ENCODE results near the gene ADAMTSL1. TPM values are rescaled to one million over a fixed set of nuclear protein-coding genes. Genes with fewer than 3 reads are reported as not detected.

ADAMTSL1 gene
- total RNA-seq, 1 donor from 2014 or later: not detected

GRCh38 chr9:18531136-18532065, 57.4 kb downstream of the ADAMTSL1 start:
- no peaks in the 10 kb centered on the region for H3K4me1 Mint-ChIP-seq (ENCODE audit: low read depth)
- peaks cover 26% of the 10 kb centered on the region for H3K9me3 Mint-ChIP-seq
- DNase-seq (ENCODE audit: low spot score): no peak
- intact Hi-C loops (cut with micrococcal nuclease): no loop called here
- H3K36me3 Mint-ChIP-seq (ENCODE audit: low read depth): no peaks in the 10 kb centered on the region
- no peak overlapping the region for H3K4me3 Mint-ChIP-seq
- no peaks in the 10 kb centered on the region for H3K27me3 Mint-ChIP-seq (ENCODE audit: insufficient read depth)
- no peak overlapping the region for H3K27ac Mint-ChIP-seq

DNA sequence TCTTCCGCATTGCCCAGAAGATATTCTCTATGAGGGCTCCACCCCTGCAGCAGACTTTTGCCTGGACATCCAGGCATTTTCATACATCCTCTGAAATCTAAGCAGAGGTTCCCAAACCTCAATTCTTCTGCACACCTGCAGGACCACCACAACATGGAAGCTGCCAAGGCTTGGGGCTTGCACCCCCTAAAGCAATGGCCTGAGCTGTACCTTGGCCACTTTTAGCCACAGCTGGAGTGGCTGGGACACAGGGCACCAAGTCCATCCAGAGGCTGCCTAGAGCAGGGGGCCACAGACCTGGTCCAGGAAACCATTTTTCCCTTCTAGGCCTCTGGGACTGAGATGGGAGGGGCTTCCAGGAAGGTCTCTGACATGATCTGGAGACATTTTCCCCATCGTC, 60.7 kb downstream of the ADAMTSL1 start:
- DNase-seq (ENCODE audit: low spot score): no peak
- Mint-ChIP-seq H3K36me3 (ENCODE audit: low read depth) (no peaks in the 10 kb centered on the region), H3K4me1 (ENCODE audit: low read depth) (no peaks in the 10 kb centered on the region), H3K4me3 (no peak overlapping the region), H3K27me3 (ENCODE audit: insufficient read depth) (no peaks in the 10 kb centered on the region), H3K9me3 (peaks cover 31% of the 10 kb centered on the region), H3K27ac (no peak overlapping the region)
- intact Hi-C loops (cut with micrococcal nuclease): no loop called here

DNA sequence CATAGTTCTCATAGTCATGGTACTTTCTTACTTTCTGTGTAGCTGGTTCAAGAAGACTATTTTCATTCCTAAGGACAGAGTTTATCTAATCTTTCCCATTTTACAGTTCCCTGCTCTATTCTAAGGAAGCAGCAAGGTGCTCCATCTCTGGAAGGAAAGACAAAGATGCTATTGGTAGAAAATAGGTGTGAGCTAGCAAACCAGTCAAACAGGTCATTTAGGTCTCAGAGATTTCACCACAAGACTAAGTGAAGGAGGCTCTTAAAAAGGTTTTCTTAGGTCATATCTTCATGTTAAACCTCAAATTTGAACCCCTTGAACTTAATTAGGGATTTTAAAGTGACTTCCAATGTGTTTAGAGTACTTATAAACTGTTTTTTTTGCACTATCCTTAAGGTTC, 62.6 kb downstream of the ADAMTSL1 start:
- no peak for DNase-seq (ENCODE audit: low spot score)
- Mint-ChIP-seq H3K4me3 (no peak overlapping the region), H3K27ac (no peak overlapping the region), H3K9me3 (peaks cover 31% of the 10 kb centered on the region), H3K4me1 (ENCODE audit: low read depth) (no peaks in the 10 kb centered on the region), H3K27me3 (ENCODE audit: insufficient read depth) (no peaks in the 10 kb centered on the region), H3K36me3 (ENCODE audit: low read depth) (no peaks in the 10 kb centered on the region)
- intact Hi-C loops (cut with micrococcal nuclease): no loop called here

DNA sequence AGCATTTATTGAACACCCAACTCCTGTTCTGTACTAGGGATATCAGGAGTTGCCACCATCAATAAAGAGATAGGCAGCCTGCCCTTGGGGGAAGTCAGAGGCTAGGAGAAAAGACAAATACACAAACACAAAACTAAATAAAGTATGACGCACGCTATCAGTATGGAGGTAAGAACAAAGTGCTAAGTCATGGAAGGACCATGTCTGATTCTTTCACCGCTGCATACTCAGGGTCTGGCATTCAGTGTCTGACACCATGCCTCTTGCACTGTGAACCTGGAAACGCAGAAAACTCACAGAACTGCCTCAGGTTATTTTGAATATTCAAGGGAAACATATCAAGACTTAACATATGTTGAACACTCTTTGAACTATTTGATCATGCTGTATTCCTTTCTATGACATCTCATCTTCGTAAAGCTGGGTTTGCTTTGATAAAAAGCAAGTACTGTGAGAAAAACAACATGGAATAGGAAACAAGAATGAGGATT, 65.3 kb downstream of the ADAMTSL1 start:
- Mint-ChIP-seq H3K36me3 (ENCODE audit: low read depth) (no peaks in the 10 kb centered on the region), H3K4me3 (no peak overlapping the region), H3K4me1 (ENCODE audit: low read depth) (no peaks in the 10 kb centered on the region), H3K27me3 (ENCODE audit: insufficient read depth) (no peaks in the 10 kb centered on the region), H3K9me3 (peaks cover 21% of the 10 kb centered on the region), H3K27ac (no peak overlapping the region)
- DNase-seq (ENCODE audit: low spot score): no peak
- intact Hi-C loops (cut with micrococcal nuclease): no loop called here

DNA sequence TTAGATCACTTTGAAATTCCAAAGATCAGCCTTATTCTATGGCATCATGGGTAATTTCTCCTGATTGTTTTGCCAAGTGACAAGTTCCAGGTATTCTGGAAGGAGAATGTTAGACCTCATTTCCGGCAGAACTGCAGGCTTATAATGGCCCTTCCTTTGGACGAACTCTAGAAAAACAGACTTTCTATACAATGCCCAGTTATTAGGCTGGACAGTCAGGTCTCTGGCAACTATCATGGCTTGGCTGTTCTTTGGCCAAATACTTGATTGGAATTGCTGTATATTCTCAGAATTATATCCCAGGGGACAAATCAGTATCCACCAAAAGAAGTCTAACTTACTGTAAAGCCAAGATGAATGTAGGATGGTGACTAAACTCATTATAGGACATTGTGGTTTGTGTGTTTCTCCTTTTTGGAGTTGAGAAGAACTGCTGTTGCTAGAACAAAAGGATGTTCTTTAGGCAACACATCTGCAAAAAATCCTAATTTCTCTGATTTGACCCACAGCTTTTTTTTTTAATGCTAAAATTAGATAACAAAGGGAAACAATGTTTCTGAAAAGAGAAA, 69.0 kb downstream of the ADAMTSL1 start:
- H3K4me1 Mint-ChIP-seq (ENCODE audit: low read depth): no peaks in the 10 kb centered on the region
- no peak overlapping the region for H3K4me3 Mint-ChIP-seq
- H3K9me3 Mint-ChIP-seq: no peaks in the 10 kb centered on the region
- intact Hi-C loops (cut with micrococcal nuclease): no loop called here
- H3K27me3 Mint-ChIP-seq (ENCODE audit: insufficient read depth): no peaks in the 10 kb centered on the region
- DNase-seq (ENCODE audit: low spot score): no peak
- no peaks in the 10 kb centered on the region for H3K36me3 Mint-ChIP-seq (ENCODE audit: low read depth)
- no peak overlapping the region for H3K27ac Mint-ChIP-seq

- Mint-ChIP-seq H3K27ac (no peak overlapping the region), H3K27me3 (ENCODE audit: insufficient read depth) (no peaks in the 10 kb centered on the region), H3K9me3 (no peaks in the 10 kb centered on the region), H3K4me3 (no peak overlapping the region), H3K36me3 (ENCODE audit: low read depth) (no peaks in the 10 kb centered on the region), H3K4me1 (ENCODE audit: low read depth) (no peaks in the 10 kb centered on the region)
- no peak for DNase-seq (ENCODE audit: low spot score)
- intact Hi-C loops (cut with micrococcal nuclease): no loop called here
Observed at GRCh38 chr9:18543406-18544192, 69.6 kb downstream of the ADAMTSL1 start.

GRCh38 chr9:18544456-18544855, 70.5 kb downstream of the ADAMTSL1 start:
- Mint-ChIP-seq H3K36me3 (ENCODE audit: low read depth) (no peaks in the 10 kb centered on the region), H3K4me1 (ENCODE audit: low read depth) (no peaks in the 10 kb centered on the region), H3K27me3 (ENCODE audit: insufficient read depth) (no peaks in the 10 kb centered on the region), H3K4me3 (no peak overlapping the region), H3K9me3 (no peaks in the 10 kb centered on the region), H3K27ac (no peak overlapping the region)
- no peak for DNase-seq (ENCODE audit: low spot score)
- intact Hi-C loops (cut with micrococcal nuclease): no loop called here

DNA sequence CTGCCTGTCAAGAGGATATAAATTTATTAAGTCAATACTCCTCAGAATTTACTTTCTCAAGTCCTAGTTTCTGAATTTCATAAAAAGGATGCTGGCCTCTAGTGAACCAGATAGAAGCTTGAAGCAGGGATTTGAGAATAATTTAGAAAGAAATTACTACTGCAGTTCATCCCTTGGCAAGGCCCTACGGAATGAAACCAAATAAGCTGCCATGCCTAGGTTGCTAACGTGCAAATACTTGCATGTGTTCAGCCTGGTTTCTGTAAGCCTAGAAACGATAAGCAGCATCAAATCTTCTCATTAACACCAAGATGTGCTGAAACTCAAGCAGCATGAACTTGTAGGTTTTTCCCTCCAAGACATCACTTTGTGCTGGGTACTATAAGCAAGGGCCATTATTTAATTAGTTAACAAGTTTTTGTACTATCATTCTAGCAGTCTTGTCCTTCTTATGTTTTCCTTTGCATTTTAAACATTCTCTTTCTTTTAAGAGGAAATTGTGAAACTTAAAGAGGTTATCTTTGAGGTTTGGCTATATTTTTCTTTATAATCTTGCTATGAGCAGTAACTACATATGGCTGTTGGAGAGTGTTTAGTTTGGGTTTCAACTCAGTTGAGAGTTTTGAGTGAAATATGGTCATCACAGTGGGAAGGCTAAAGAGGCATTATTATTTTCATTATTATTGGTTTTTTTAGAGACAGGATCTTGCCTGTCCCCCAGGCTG, 71.8 kb downstream of the ADAMTSL1 start:
- no peaks in the 10 kb centered on the region for H3K36me3 Mint-ChIP-seq (ENCODE audit: low read depth)
- H3K27me3 Mint-ChIP-seq (ENCODE audit: insufficient read depth): no peaks in the 10 kb centered on the region
- no peak overlapping the region for H3K4me3 Mint-ChIP-seq
- H3K4me1 Mint-ChIP-seq (ENCODE audit: low read depth): no peaks in the 10 kb centered on the region
- H3K9me3 Mint-ChIP-seq: no peaks in the 10 kb centered on the region
- intact Hi-C loops (cut with micrococcal nuclease): no loop called here
- no peak overlapping the region for H3K27ac Mint-ChIP-seq
- no peak for DNase-seq (ENCODE audit: low spot score)

DNA sequence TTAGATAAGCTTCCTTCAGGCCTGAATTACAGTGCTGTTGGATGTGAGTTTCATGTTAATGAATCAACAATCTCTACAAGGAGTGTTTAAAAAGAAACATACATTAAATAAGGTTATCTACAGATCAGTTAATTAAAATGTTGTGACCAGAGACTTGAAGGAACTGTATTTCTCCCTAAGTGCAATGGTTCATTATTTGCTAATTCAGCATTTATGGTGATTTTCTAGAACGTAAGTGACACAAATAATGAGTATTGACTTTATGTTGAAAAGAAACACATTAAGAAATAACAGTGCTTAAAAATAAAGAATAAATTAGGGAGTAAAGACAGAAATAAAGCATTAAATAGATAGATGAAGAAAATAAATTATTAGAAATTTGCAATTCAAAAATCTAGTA, 74.5 kb downstream of the ADAMTSL1 start:
- Mint-ChIP-seq H3K4me1 (ENCODE audit: low read depth) (no peaks in the 10 kb centered on the region), H3K4me3 (no peak overlapping the region), H3K9me3 (no peaks in the 10 kb centered on the region), H3K27ac (no peak overlapping the region), H3K36me3 (ENCODE audit: low read depth) (no peaks in the 10 kb centered on the region), H3K27me3 (ENCODE audit: insufficient read depth) (no peaks in the 10 kb centered on the region)
- DNase-seq (ENCODE audit: low spot score): no peak
- intact Hi-C loops (cut with micrococcal nuclease): no loop called here

- Mint-ChIP-seq H3K9me3 (no peaks in the 10 kb centered on the region), H3K36me3 (ENCODE audit: low read depth) (no peaks in the 10 kb centered on the region), H3K27ac (no peak overlapping the region), H3K27me3 (ENCODE audit: insufficient read depth) (no peaks in the 10 kb centered on the region), H3K4me1 (ENCODE audit: low read depth) (no peaks in the 10 kb centered on the region), H3K4me3 (no peak overlapping the region)
- DNase-seq (ENCODE audit: low spot score): no peak
- intact Hi-C loops (cut with micrococcal nuclease): no loop called here
Observed at GRCh38 chr9:18549772-18550171, 75.8 kb downstream of the ADAMTSL1 start.

GRCh38 chr9:18550286-18550685, 76.3 kb downstream of the ADAMTSL1 start:
- DNase-seq (ENCODE audit: low spot score): no peak
- intact Hi-C loops (cut with micrococcal nuclease): no loop called here
- no peaks in the 10 kb centered on the region for H3K27me3 Mint-ChIP-seq (ENCODE audit: insufficient read depth)
- no peaks in the 10 kb centered on the region for H3K36me3 Mint-ChIP-seq (ENCODE audit: low read depth)
- H3K27ac Mint-ChIP-seq: no peak overlapping the region
- no peaks in the 10 kb centered on the region for H3K9me3 Mint-ChIP-seq
- no peaks in the 10 kb centered on the region for H3K4me1 Mint-ChIP-seq (ENCODE audit: low read depth)
- no peak overlapping the region for H3K4me3 Mint-ChIP-seq

- H3K27ac Mint-ChIP-seq: no peak overlapping the region
- H3K4me3 Mint-ChIP-seq: no peak overlapping the region
- intact Hi-C loops (cut with micrococcal nuclease): no loop called here
- peaks cover 2% of the 10 kb centered on the region for H3K27me3 Mint-ChIP-seq (ENCODE audit: insufficient read depth)
- no peak for DNase-seq (ENCODE audit: low spot score)
- no peaks in the 10 kb centered on the region for H3K9me3 Mint-ChIP-seq
- no peaks in the 10 kb centered on the region for H3K36me3 Mint-ChIP-seq (ENCODE audit: low read depth)
- H3K4me1 Mint-ChIP-seq (ENCODE audit: low read depth): no peaks in the 10 kb centered on the region
Observed at GRCh38 chr9:18554244-18554643, 80.3 kb downstream of the ADAMTSL1 start.
